ENCODE measurements around the gene TMEM178B.

- TF ChIP-seq ZFP3 (tag by site-specific recombination; IDR thresholded peaks at IDR 0.05; ENCODE audit: low read depth) (no peak), ZNF174 (tag by site-specific recombination; IDR thresholded peaks at IDR 0.05) (no peak), ZNF394 (tag by site-specific recombination; IDR thresholded peaks at IDR 0.05; ENCODE audit: borderline replicate concordance) (no peak), ZNF501 (tag by site-specific recombination; IDR thresholded peaks at IDR 0.05) (no peak), ZNF521 (tag by site-specific recombination; IDR thresholded peaks at IDR 0.05) (no peak), ZBTB7A (tag by site-specific recombination; IDR thresholded peaks at IDR 0.05; ENCODE audit: low read depth) (no peak), ZNF548 (tag by site-specific recombination; IDR thresholded peaks at IDR 0.05) (no peak), OSR2 (tag by site-specific recombination; IDR thresholded peaks at IDR 0.05) (no peak), ZFP69B (tag by site-specific recombination; IDR thresholded peaks at IDR 0.05) (no peak), TCF7L2 (IDR thresholded peaks at IDR 0.05; ENCODE audit: borderline replicate concordance, low read depth, low read length) (no peak), RBAK (tag by site-specific recombination; IDR thresholded peaks at IDR 0.05) (no peak), ZNF138 (tag by site-specific recombination; IDR thresholded peaks at IDR 0.05; ENCODE audit: borderline replicate concordance) (no peak)
- TF ChIP-seq, protein P1, sequence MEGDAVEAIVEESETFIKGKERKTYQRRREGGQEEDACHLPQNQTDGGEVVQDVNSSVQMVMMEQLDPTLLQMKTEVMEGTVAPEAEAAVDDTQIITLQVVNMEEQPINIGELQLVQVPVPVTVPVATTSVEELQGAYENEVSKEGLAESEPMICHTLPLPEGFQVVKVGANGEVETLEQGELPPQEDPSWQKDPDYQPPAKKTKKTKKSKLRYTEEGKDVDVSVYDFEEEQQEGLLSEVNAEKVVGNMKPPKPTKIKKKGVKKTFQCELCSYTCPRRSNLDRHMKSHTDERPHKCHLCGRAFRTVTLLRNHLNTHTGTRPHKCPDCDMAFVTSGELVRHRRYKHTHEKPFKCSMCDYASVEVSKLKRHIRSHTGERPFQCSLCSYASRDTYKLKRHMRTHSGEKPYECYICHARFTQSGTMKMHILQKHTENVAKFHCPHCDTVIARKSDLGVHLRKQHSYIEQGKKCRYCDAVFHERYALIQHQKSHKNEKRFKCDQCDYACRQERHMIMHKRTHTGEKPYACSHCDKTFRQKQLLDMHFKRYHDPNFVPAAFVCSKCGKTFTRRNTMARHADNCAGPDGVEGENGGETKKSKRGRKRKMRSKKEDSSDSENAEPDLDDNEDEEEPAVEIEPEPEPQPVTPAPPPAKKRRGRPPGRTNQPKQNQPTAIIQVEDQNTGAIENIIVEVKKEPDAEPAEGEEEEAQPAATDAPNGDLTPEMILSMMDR (tag by site-specific recombination; IDR thresholded peaks at IDR 0.05) = no peak
These were observed 161.8 kb downstream of the TMEM178B start for GRCh38 chr7:141235656-141236055.
